ENCODE results near the gene GET3. TPM values are rescaled to one million over a fixed set of nuclear protein-coding genes. Genes with fewer than 3 reads are reported as not detected.
"Not testable (repeated sequence)": the region's sequence is repeated elsewhere in the genome, so short reads cannot be mapped to it uniquely, and the experiment has no call there.

The GET3 gene
- polyA plus RNA-seq (2013, experiment 1 of 2) = 107 TPM
- 103 TPM for polyA plus RNA-seq (2013, experiment 2 of 2)

DNA sequence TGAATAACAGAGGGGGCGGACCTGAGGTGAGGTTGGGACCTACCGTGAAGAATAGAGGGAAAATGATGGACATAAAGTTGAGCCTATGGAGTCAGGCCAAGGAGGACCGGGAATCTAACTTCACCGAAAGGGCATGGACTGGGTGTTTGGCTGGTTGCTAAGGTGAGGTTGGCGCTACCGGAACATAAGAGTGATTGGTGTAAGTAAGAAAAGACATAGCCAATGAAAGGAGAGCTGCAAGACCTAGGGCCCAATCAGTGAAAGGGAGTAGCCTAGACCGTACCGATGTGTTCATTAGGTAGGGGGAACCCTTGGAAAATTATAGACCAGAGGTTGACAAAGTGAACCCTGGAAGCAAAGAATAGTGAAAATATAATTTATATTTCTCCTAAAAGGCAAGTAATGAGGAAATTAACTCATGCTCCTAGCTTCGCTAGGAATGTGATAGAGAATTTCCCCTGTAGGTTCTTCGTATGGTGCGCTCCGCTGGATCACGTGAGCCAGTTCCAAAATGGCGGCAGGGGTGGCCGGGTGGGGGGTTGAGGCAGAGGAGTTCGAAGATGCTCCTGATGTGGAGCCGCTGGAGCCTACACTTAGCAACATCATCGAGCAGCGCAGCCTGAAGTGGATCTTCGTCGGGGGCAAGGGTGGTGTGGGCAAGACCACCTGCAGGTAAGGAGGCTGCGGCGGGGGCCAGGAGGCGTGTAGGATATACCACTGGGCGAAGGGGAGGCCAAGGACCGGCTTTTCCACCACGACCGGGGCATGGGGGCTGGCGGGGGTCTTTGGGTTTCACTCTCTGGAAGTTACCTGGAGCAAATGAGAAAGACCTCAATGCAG is at the start of gene GET3:
TSS of gene GET3 (plus strand) at position 503 of the 840 bp plus-strand sequence. CDS start at position 512, 9 bp downstream.
- WGBS = under 1% methylated on average over 29 of the region's 29 CpGs
- Histone ChIP-seq H3K9ac (ENCODE audit: low read depth, low read length) (peak within 1 kb of the TSS; percentile 84), H3K27me3 (ENCODE audit: insufficient read depth, low read length) (no peaks in the 10 kb centered on the region), H3K4me1 (ENCODE audit: insufficient read depth, low read length) (peaks cover 5% of the 10 kb centered on the region; the same call in 1 of the 2 replicates), H3K36me3 (ENCODE audit: insufficient read depth, low read length) (peaks cover 21% of the 10 kb centered on the region), H3K9me3 (ENCODE audit: insufficient read depth, low read depth, low read length) (no peaks in the 10 kb centered on the region), H3K4me3 (ENCODE audit: low read length) (peak within 1 kb of the TSS; percentile 81), H3K27ac (ENCODE audit: low read depth, low read length) (peak within 1 kb of the TSS; percentile 89)

DNA sequence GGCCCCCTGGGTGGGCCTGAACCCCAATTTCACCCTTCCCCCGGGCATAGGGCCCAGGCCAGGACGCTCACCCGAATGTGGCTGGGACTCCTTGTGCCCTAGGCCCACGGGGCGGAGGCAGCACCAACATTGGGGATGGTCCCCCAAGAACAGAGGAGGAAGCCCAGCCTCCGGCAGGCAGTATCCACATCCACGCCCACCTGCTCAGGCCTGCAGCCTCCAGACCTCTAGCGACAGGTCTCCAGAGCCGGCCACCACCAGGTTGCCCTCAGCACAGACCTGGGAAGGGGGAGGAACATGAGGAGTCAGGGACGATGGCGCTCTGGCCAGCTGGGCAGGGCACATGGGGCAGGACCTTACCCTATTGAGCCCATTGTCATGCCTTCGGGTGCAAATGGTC is 48.3 kb upstream of the GET3 start:
- Histone ChIP-seq H3K4me3 (ENCODE audit: low read length) (no peak overlapping the region), H3K27ac (ENCODE audit: low read depth, low read length) (no peak overlapping the region), H3K9ac (ENCODE audit: low read depth, low read length) (no peak overlapping the region), H3K36me3 (ENCODE audit: insufficient read depth, low read length) (peaks cover 3% of the 10 kb centered on the region; the same call in 1 of the 2 replicates), H3K27me3 (ENCODE audit: insufficient read depth, low read length) (no peaks in the 10 kb centered on the region), H3K4me1 (ENCODE audit: insufficient read depth, low read length) (no peaks in the 10 kb centered on the region), H3K9me3 (ENCODE audit: insufficient read depth, low read depth, low read length) (no peaks in the 10 kb centered on the region)
- WGBS = 97% methylated on average over 12 of the region's 12 CpGs

DNA sequence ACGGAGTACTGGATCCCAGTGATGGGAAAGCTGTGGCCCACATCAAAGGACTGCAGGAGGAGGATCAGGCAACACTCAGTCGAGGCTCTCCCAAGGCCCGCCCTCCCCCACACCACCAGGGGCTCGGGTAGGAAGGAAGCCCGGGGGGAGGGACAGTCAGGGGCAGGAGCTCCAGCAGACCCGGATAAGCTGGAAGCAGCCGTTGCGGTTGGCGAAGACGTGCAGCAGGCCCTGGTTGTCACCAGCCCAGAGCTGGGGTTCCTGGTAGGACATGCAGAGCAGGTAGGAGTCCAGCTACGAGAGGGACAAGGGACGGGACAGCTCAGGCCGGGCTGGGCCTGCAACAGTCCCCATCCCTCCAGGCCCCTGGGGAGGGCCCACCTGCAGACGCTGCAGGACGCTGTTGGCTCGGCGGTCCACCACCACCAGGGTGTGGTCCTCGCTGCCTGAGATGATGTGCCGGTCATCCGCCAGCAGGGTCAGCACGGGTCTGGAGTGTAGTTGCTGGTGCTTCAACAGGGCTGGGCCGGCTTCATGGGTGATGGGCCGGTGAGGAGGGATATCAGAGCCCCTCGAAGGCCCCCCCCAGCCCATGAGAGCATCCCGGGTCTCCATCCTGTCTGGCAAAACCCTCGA is 47.6 kb upstream of the GET3 start:
- no peak overlapping the region for H3K27ac ChIP-seq (ENCODE audit: low read depth, low read length)
- no peak overlapping the region for H3K4me3 ChIP-seq (ENCODE audit: low read length)
- WGBS = 91% methylated on average over 26 of the region's 26 CpGs
- H3K27me3 ChIP-seq (ENCODE audit: insufficient read depth, low read length) = no peaks in the 10 kb centered on the region
- no peak overlapping the region for H3K9ac ChIP-seq (ENCODE audit: low read depth, low read length)
- peaks cover 3% of the 10 kb centered on the region; the same call in 1 of the 2 replicates for H3K36me3 ChIP-seq (ENCODE audit: insufficient read depth, low read length)
- no peaks in the 10 kb centered on the region for H3K4me1 ChIP-seq (ENCODE audit: insufficient read depth, low read length)
- no peaks in the 10 kb centered on the region for H3K9me3 ChIP-seq (ENCODE audit: insufficient read depth, low read depth, low read length)

DNA sequence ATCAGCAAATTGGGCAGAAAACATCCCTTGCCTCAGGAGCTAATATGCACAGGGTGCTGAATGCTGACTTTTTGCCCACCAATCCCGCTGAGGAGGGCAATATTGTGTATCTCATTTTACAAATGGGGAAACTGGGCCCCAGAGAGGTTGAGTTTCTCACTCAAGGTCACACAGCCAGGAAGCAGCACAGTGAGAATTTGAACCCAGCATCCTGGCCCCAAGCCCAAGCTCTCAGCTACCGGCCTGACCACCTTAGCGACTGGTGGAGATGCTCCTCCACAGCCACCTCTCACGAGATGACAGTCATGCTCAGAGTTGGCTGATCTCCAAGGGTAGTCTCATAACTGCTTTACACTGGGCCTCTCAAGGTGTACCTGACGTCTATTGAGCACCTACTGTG is 44.3 kb upstream of the GET3 start:
- Histone ChIP-seq H3K27ac (ENCODE audit: low read depth, low read length) (no peak overlapping the region), H3K9ac (ENCODE audit: low read depth, low read length) (no peak overlapping the region), H3K9me3 (ENCODE audit: insufficient read depth, low read depth, low read length) (no peaks in the 10 kb centered on the region), H3K4me1 (ENCODE audit: insufficient read depth, low read length) (no peaks in the 10 kb centered on the region), H3K27me3 (ENCODE audit: insufficient read depth, low read length) (no peaks in the 10 kb centered on the region), H3K4me3 (ENCODE audit: low read length) (no peak overlapping the region), H3K36me3 (ENCODE audit: insufficient read depth, low read length) (peaks cover 6% of the 10 kb centered on the region; the same call in 1 of the 2 replicates)
- WGBS = 95% methylated on average over 5 of the region's 5 CpGs

DNA sequence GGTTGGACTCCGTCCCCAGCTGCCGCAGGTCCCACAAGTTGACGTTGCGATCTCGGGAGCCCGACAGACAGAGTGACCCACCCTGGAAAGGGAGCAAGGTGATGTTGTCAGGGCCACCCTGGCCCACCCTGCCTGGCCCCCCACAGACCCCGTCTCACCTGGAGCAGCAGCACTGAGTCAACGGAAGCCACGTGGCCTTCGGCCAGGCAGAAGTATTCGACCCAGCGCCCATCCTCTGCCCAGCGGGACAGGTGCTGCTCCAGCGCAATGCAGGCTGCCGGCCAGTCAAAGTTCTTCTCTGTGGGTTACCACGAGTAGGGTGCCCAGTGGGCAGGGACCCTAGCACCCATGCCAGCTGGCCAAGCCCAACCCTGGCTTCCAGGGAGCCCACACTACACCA is 42.7 kb upstream of the GET3 start:
- H3K27me3 ChIP-seq (ENCODE audit: insufficient read depth, low read length) = no peaks in the 10 kb centered on the region
- peaks cover 19% of the 10 kb centered on the region for H3K36me3 ChIP-seq (ENCODE audit: insufficient read depth, low read length)
- no peak overlapping the region for H3K27ac ChIP-seq (ENCODE audit: low read depth, low read length)
- no peak overlapping the region for H3K9ac ChIP-seq (ENCODE audit: low read depth, low read length)
- H3K9me3 ChIP-seq (ENCODE audit: insufficient read depth, low read depth, low read length) = no peaks in the 10 kb centered on the region
- no peaks in the 10 kb centered on the region for H3K4me1 ChIP-seq (ENCODE audit: insufficient read depth, low read length)
- no peak overlapping the region for H3K4me3 ChIP-seq (ENCODE audit: low read length)
- 94% methylated on average over 16 of the region's 16 CpGs for WGBS

DNA sequence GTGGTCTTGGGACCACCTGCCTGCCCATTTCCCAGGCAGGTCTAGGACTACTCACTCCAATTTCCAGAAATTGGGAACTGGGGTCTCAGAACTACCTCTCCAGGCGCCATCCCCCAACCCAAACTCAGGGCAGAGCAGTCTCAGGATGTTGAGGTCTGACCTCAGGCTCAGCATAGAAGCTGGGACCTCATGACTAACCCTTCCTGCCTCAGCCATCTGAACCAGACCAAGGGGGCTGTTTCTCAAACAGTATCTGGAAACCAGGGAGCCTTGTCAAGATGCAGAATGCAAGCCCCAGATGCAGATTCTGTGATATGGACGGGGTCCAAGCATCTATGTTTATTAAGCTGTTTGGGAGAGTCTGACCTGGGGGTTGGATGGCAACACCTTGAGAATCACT is 42.2 kb upstream of the GET3 start:
- H3K27ac ChIP-seq (ENCODE audit: low read depth, low read length) = no peak overlapping the region
- no peak overlapping the region for H3K9ac ChIP-seq (ENCODE audit: low read depth, low read length)
- 0 out of 2 replicates have a peak overlapping the region, but pooled peaks have one; percentile 82 for H3K4me3 ChIP-seq (ENCODE audit: low read length)
- 84% methylated on average over 2 of the region's 2 CpGs for WGBS
- H3K4me1 ChIP-seq (ENCODE audit: insufficient read depth, low read length) = no peaks in the 10 kb centered on the region
- no peaks in the 10 kb centered on the region for H3K9me3 ChIP-seq (ENCODE audit: insufficient read depth, low read depth, low read length)
- H3K27me3 ChIP-seq (ENCODE audit: insufficient read depth, low read length) = no peaks in the 10 kb centered on the region
- H3K36me3 ChIP-seq (ENCODE audit: insufficient read depth, low read length) = peaks cover 23% of the 10 kb centered on the region

DNA sequence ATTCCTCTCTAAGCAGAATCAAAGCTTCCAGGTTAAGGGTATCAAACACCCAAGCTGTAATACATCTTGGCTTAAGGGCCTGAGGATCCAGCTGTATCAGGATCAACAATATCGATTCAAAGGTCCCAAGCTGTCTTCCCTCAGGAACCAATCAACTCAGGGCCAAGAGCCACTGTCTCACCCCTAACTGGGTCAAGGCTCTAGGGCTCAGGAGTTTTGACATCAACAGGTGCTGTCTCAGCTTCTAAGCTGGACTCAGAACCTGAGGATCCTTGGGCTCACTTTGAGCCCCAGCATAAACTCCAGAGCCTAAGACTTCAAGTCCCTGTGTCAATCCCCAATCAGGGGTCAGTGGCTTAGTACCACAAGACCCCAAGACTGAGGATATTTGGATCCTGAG is 41.8 kb upstream of the GET3 start:
- Histone ChIP-seq H3K27ac (ENCODE audit: low read depth, low read length) (no peak overlapping the region), H3K9ac (ENCODE audit: low read depth, low read length) (peak overlapping the region; percentile 74)

DNA sequence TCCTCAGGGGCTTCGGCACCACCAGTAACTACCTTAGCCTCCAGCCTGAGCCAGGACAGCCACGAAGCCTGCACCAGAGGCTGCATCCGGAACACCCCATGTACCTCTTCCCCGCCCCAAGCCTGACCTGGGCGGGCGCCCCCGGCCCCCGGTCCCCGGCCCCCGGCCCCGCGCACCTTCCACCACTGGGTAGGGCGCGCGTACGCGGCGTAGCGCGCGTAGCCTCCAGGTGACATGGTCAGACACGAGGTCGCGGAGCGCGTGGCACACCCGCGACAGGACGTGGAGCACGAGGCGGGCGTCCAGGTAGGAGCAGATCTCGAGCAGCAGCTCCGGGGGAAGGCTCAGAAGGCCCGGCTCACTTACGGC is 41.3 kb upstream of the GET3 start:
- WGBS = 6% methylated on average over 36 of the region's 36 CpGs
- Histone ChIP-seq H3K36me3 (ENCODE audit: insufficient read depth, low read length) (peaks cover 31% of the 10 kb centered on the region), H3K9me3 (ENCODE audit: insufficient read depth, low read depth, low read length) (no peaks in the 10 kb centered on the region), H3K27me3 (ENCODE audit: insufficient read depth, low read length) (no peaks in the 10 kb centered on the region), H3K4me1 (ENCODE audit: insufficient read depth, low read length) (no peaks in the 10 kb centered on the region), H3K4me3 (ENCODE audit: low read length) (peak overlapping the region; percentile 82), H3K9ac (ENCODE audit: low read depth, low read length) (peak overlapping the region; percentile 74), H3K27ac (ENCODE audit: low read depth, low read length) (no peak overlapping the region)

More for the DNA sequence above, 41.8 kb upstream of the GET3 start:
- Histone ChIP-seq H3K9me3 (ENCODE audit: insufficient read depth, low read depth, low read length) (no peaks in the 10 kb centered on the region), H3K4me1 (ENCODE audit: insufficient read depth, low read length) (no peaks in the 10 kb centered on the region), H3K36me3 (ENCODE audit: insufficient read depth, low read length) (peaks cover 27% of the 10 kb centered on the region), H3K4me3 (ENCODE audit: low read length) (peak overlapping the region; percentile 82), H3K27me3 (ENCODE audit: insufficient read depth, low read length) (no peaks in the 10 kb centered on the region)
- WGBS = 89% methylated on average over 1 of the region's 1 CpG

DNA sequence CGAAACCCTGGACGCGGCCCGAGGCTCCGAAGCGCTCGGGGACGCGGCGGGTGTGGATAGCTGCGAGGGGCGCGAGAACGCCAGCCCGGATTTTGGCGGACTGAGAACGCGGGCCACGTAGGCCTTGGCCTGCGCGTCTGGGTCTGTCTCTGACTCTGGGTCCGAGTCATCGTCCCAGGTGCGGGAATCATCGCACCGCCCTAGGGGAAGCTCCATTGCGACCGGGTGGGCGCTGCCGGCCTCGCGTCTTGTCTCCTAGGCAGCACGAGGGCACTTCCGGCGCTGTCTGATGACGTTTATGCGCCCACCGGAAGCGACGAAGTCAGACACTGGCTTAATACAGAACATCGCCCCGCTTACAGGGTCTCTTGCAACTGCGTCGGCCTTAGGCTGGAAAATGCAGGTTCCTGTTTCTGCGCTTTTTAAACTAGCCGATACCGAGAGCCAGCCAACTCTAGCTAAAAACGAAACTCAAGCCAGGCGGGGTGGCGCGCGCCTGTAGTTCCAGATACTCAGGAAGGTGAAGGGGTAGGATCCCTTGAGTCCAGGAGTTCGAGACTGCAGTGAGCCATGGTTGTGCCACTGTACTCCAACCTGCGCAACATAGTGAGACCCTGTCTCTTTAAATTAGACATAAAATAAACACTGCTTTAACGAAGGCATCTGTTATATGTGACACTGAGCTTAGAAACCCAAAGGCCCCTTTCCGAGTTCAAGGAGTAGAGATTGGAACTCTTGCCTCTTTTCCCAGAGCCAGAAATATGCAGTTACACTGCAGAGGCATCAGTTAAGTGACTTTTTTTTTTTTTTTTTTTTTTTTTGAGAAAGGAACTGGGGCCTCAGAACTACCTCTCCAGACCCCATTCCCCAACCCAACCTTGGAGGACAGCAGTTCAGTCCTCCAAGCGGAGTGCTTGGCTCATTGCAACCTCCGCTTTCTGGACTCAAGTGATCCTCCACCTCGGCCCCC is 40.6 kb upstream of the GET3 start, which contains the start of gene FBXW9:
TSS of gene FBXW9 (minus strand) at position 266 of the 970 bp plus-strand sequence. CDS start at position 216, 50 bp downstream.
- peak within 1 kb of the TSS; percentile 74 for H3K9ac ChIP-seq (ENCODE audit: low read depth, low read length)
- H3K36me3 ChIP-seq (ENCODE audit: insufficient read depth, low read length) = peaks cover 38% of the 10 kb centered on the region
- H3K27me3 ChIP-seq (ENCODE audit: insufficient read depth, low read length) = no peaks in the 10 kb centered on the region
- no peaks in the 10 kb centered on the region for H3K4me1 ChIP-seq (ENCODE audit: insufficient read depth, low read length)
- H3K27ac ChIP-seq (ENCODE audit: low read depth, low read length) = peak within 1 kb of the TSS; percentile 85
- peak within 1 kb of the TSS; percentile 82 for H3K4me3 ChIP-seq (ENCODE audit: low read length)
- no peaks in the 10 kb centered on the region for H3K9me3 ChIP-seq (ENCODE audit: insufficient read depth, low read depth, low read length)
- 10% methylated on average over 59 of the region's 59 CpGs for WGBS

DNA sequence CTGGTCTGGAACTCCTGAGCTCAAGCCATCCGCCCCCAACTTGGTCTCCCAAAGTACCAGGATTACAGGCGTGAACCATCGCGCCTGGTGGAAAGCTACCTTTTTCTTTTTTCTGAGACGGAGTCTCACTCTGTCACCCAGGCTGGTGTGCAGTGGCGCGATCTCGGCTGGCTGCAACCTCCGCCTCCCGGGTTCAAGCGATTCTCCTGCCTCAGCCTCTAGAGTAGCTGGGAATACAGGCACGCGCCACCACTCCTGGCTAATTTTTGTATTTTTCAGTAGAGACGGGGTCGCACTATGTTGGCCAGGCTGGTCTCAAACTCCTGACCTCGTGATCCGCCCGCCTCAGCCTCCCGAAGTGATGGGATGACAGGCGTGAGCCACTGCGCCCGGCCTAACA is 39.9 kb upstream of the GET3 start:
- H3K27ac ChIP-seq (ENCODE audit: low read depth, low read length) = not testable (repeated sequence)
- H3K36me3 ChIP-seq (ENCODE audit: insufficient read depth, low read length) = peaks cover 46% of the 10 kb centered on the region

More for the DNA sequence above, 39.9 kb upstream of the GET3 start:
- H3K4me1 ChIP-seq (ENCODE audit: insufficient read depth, low read length); H3K9me3 ChIP-seq (ENCODE audit: insufficient read depth, low read depth, low read length); H3K27me3 ChIP-seq (ENCODE audit: insufficient read depth, low read length); H3K9ac ChIP-seq (ENCODE audit: low read depth, low read length): not testable (repeated sequence)
- H3K4me3 ChIP-seq (ENCODE audit: low read length) = peak overlapping the region; percentile 82; the same call in 1 of the 2 replicates
- WGBS = 96% methylated on average over 22 of the region's 22 CpGs

Measured in HUES64 (cell line).